IPS DF 6.9 (cell line): ENCODE measurements around the gene GPR107.

Experiments
- DNase-seq: peaks from one replicate; pipeline ENCODE4 v3.0.0-alpha.2; 2013; ENCODE audit warnings: low read depth, low spot score
- H3K27ac ChIP-seq: one replicate; pipeline ENCODE4 v1.5.1; 2013; ENCODE audit warnings: low read length, control low read depth
- H3K27me3 ChIP-seq: 2 replicates; pipeline ENCODE4 v1.6.1; 2013; ENCODE audit warnings: mild to moderate bottlenecking, low read length; ENCODE audit not compliant: control insufficient read depth, insufficient read depth
- H3K36me3 ChIP-seq: 2 replicates; pipeline ENCODE4 v1.6.1; 2013; ENCODE audit warnings: low read length; ENCODE audit not compliant: control insufficient read depth, insufficient read depth
- H3K4me1 ChIP-seq: 2 replicates; pipeline ENCODE4 v1.6.1; 2013; ENCODE audit warnings: low read length; ENCODE audit not compliant: control insufficient read depth, insufficient read depth
- H3K4me3 ChIP-seq: 2 replicates; pipeline ENCODE4 v1.5.1; 2013; ENCODE audit warnings: mild to moderate bottlenecking, low read length
- H3K9me3 ChIP-seq: 2 replicates; pipeline ENCODE4 v1.6.1; 2013; ENCODE audit warnings: low read length, inconsistent platforms; ENCODE audit not compliant: control insufficient read depth, insufficient read depth
- whole genome bisulfite sequencing: extraction: QIAGEN DNeasy Blood & Tissue Kit; methylation state at CpG from one replicate; pipeline ENCODE4 v1.1.7; 2013; ENCODE audit warnings: mixed read lengths, missing lambda C conversion rate; ENCODE audit not compliant: insufficient read length, insufficient coverage; 5-methylcytosine and 5-hydroxymethylcytosine counted together

GPR107 gene

GRCh38 chr9:130159057-130159456, 105.4 kb downstream of the GPR107 start:
- Histone ChIP-seq H3K27me3 (0 out of 2 replicates have a peak, but pooled peaks cover 1% of the 10 kb centered on the region), H3K9me3 (no peaks in the 10 kb centered on the region), H3K4me1 (no peaks in the 10 kb centered on the region), H3K36me3 (no peaks in the 10 kb centered on the region), H3K4me3 (no peak overlapping the region), H3K27ac (no peak overlapping the region)
- no CpG with 5 or more reads among the region's 8 CpGs for WGBS
- DNase-seq, result no peak

GRCh38 chr9:130159915-130160670, 106.4 kb downstream of the GPR107 start:
- Histone ChIP-seq H3K27ac (no peak overlapping the region), H3K4me3 (no peak overlapping the region), H3K36me3 (no peaks in the 10 kb centered on the region), H3K4me1 (no peaks in the 10 kb centered on the region), H3K27me3 (0 out of 2 replicates have a peak, but pooled peaks cover 1% of the 10 kb centered on the region), H3K9me3 (no peaks in the 10 kb centered on the region)
- DNase-seq, result no peak
- no CpG with 5 or more reads among the region's 10 CpGs for WGBS

GRCh38 chr9:130160862-130161470, 107.3 kb downstream of the GPR107 start:
- H3K4me3 ChIP-seq, result no peak overlapping the region
- no CpG with 5 or more reads among the region's 3 CpGs for WGBS
- H3K36me3 ChIP-seq, result no peaks in the 10 kb centered on the region
- 0 out of 2 replicates have a peak, but pooled peaks cover 1% of the 10 kb centered on the region for H3K27me3 ChIP-seq
- H3K27ac ChIP-seq, result no peak overlapping the region
- H3K9me3 ChIP-seq, result no peaks in the 10 kb centered on the region
- no peaks in the 10 kb centered on the region for H3K4me1 ChIP-seq
- no peak for DNase-seq

GRCh38 chr9:130165579-130165978, 111.9 kb downstream of the GPR107 start:
- 0 out of 2 replicates have a peak, but pooled peaks cover 2% of the 10 kb centered on the region for H3K4me1 ChIP-seq
- no peak overlapping the region for H3K4me3 ChIP-seq
- no peak for DNase-seq
- 0 out of 2 replicates have a peak, but pooled peaks cover 1% of the 10 kb centered on the region for H3K27me3 ChIP-seq
- no peak overlapping the region for H3K27ac ChIP-seq
- H3K36me3 ChIP-seq, result no peaks in the 10 kb centered on the region
- WGBS, result no CpG with 5 or more reads among the region's 1 CpG
- H3K9me3 ChIP-seq, result no peaks in the 10 kb centered on the region

GRCh38 chr9:130166399-130166798, 112.7 kb downstream of the GPR107 start:
- WGBS, result 100% methylated on average over 1 of the region's 4 CpGs
- no peak overlapping the region for H3K27ac ChIP-seq
- H3K27me3 ChIP-seq, result 0 out of 2 replicates have a peak, but pooled peaks cover 1% of the 10 kb centered on the region

GRCh38 chr9:130167927-130168326, 114.2 kb downstream of the GPR107 start:
- no peak for DNase-seq
- Histone ChIP-seq H3K9me3 (no peaks in the 10 kb centered on the region), H3K36me3 (no peaks in the 10 kb centered on the region), H3K27ac (no peak overlapping the region), H3K4me1 (0 out of 2 replicates have a peak, but pooled peaks cover 2% of the 10 kb centered on the region), H3K4me3 (no peak overlapping the region), H3K27me3 (0 out of 2 replicates have a peak, but pooled peaks cover 1% of the 10 kb centered on the region)
- WGBS, result no CpG with 5 or more reads among the region's 6 CpGs

More at GRCh38 chr9:130166399-130166798, 112.7 kb downstream of the GPR107 start:
- H3K4me1 ChIP-seq, result 0 out of 2 replicates have a peak, but pooled peaks cover 2% of the 10 kb centered on the region
- no peaks in the 10 kb centered on the region for H3K9me3 ChIP-seq
- DNase-seq, result no peak
- H3K4me3 ChIP-seq, result no peak overlapping the region
- H3K36me3 ChIP-seq, result no peaks in the 10 kb centered on the region

DNA sequence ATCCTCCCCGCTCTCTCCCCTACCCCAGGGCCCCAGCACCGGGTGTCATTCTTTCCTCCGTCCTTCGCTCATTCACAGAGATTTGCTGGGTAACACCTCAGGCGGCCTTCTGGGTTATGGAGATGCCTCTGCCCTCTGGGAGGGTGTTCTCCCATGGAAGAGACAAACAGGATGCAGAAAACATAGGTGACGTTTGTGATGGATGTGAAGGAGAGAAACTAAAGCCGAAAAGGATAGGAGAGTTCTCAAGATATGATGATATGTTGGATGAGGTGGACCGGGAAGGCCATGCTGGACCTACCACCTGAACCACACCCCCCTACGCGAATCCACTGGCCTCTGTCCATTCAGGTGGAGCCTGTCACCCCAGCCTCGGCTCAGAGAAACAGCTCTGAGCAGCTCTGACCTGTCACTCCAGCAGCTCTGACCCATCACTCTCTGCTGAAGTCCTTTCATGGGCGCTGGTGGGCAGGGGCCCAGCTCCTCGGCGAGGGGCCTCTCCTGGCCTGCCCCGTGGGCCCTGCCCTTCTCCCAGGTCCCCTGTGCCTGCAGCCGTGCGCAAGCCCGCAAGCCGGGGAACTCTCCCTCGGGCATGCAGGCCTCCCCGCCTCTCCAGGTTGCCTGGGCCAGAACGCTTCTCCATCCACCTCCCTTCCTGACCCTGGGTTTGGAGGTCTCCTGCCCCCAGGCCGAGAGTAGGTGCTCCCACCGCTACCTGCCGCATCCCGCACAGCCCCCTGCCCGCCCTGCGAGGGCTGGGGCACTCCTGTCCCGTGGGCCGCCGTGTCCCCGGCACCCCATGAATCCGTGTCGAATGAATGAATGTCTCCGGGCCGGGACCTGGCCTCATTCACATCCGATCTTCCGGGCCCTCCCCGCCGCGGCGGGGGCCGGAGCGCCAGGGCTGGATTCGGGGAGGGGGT, 117.8 kb downstream of the GPR107 start:
- no peaks in the 10 kb centered on the region for H3K9me3 ChIP-seq
- H3K27me3 ChIP-seq, result no peaks in the 10 kb centered on the region
- DNase-seq, result no peak
- H3K27ac ChIP-seq, result no peak overlapping the region
- peak overlapping the region; percentile 65; the same call in 1 of the 2 replicates for H3K4me3 ChIP-seq
- WGBS, result no CpG with 5 or more reads among the region's 45 CpGs
- H3K36me3 ChIP-seq, result no peaks in the 10 kb centered on the region
- 0 out of 2 replicates have a peak, but pooled peaks cover 4% of the 10 kb centered on the region for H3K4me1 ChIP-seq

- H3K27ac ChIP-seq, result no peak within 1 kb of the TSS
- no peak for DNase-seq
Measured at GRCh38 chr9:130172161-130172857, 118.6 kb downstream of the GPR107 start, which contains the start of gene NCS1. Gene NCS1, plus strand, starts transcription at chr9:130172404. Its CDS starts 260 bp downstream, at chr9:130172664.

DNA sequence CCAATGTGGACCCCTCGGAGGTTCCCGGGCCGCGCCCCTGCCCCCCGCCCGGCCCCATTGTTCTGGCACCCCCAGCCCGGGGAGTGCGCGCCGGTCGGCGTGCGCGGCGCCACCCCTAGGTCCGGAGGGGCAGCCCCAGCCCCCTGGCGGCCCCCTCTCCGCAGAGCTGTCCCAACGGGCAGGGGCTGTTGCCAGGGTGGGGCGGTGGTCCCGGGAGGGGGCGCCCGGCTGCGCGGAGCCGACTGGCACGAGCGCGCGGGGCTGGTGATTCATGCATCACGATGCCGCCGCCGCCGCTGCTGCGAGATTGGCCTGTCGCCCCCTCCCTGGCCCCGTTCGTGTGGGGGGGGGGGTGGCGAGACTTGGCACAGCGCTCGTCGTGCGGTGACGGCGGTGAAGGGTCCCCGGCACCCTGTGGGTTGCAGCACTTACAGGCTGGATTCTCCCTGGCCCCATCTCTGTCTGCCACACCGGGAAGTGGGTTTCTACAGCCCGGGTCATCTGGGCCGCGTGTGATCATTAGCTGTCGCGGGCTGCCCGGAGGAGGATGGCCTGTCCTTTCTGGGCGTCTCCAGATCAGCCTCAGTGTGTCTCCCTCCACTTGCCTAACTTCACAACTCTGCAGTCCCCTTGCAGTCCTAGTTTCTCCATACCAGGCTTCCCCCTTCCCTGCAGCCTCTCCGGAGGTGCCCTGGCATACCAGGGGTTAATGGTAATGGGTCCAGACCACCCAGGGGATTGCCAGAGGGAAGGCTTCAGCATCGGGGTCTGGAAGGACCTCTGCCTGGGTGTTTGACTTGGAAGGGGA, 119.4 kb downstream of the GPR107 start:
- Histone ChIP-seq H3K27ac (no peak overlapping the region), H3K9me3 (no peaks in the 10 kb centered on the region), H3K27me3 (no peaks in the 10 kb centered on the region), H3K4me1 (0 out of 2 replicates have a peak, but pooled peaks cover 2% of the 10 kb centered on the region), H3K36me3 (no peaks in the 10 kb centered on the region), H3K4me3 (peak overlapping the region; percentile 65; the same call in 1 of the 2 replicates)
- DNase-seq, result no peak
- no CpG with 5 or more reads among the region's 57 CpGs for WGBS

More at GRCh38 chr9:130172161-130172857, 118.6 kb downstream of the GPR107 start, which contains the start of gene NCS1:
- Histone ChIP-seq H3K9me3 (no peaks in the 10 kb centered on the region), H3K36me3 (no peaks in the 10 kb centered on the region), H3K27me3 (no peaks in the 10 kb centered on the region), H3K4me3 (peak within 1 kb of the TSS; percentile 65; the same call in 1 of the 2 replicates), H3K4me1 (0 out of 2 replicates have a peak, but pooled peaks cover 4% of the 10 kb centered on the region)
- WGBS, result no CpG with 5 or more reads among the region's 101 CpGs
